PC-9 (cell line): ENCODE measurements around the gene ZNF724. TPM values are rescaled to one million over a fixed set of nuclear protein-coding genes. Genes with fewer than 3 reads are reported as not detected.
"Not testable (repeated sequence)": the region's sequence is repeated elsewhere in the genome, so short reads cannot be mapped to it uniquely, and the experiment has no call there.

Experiments used
- BruUV-seq: library from RNA; stranded (reverse); fragments of 400-500 nt; replicated peaks from 2 replicates; lab custom pipeline; 2021; lab: Mats Ljungman, UMichigan
- CTCF ChIA-PET: fragments of 300-600 bp; sonication (Branson Sonifier 250); formaldehyde crosslinking; loops from one replicate; lab custom pipeline; 2022; ENCODE audit warnings: antibody characterized with exemption; lab: Charles Lee
- POLR2A ChIA-PET: fragments of 300-600 bp; sonication (Branson Sonifier 250); formaldehyde crosslinking; loops from one replicate; lab custom pipeline; 2022; ENCODE audit warnings: antibody characterized with exemption; ENCODE audit not compliant: unreplicated experiment; lab: Charles Lee
- DNase-seq, 2 experiments: peaks; one replicate each; pipeline versions ENCODE4 v3.0.0 to v3.0.0-alpha.2; 2015 to 2022; ENCODE audit warnings: mixed read lengths in 1 of 2
- H2AFZ ChIP-seq: fragments of 200-600 bp; sonication (generic); 2 replicates; pipeline ENCODE4 v1.8.1; 2017; ENCODE audit warnings: antibody characterized with exemption
- H3F3A ChIP-seq: fragments of 200-600 bp; sonication (generic); 2 replicates; pipeline ENCODE4 v1.8.1; 2017; ENCODE audit warnings: antibody characterized with exemption, mild to moderate bottlenecking, low read depth; ENCODE audit not compliant: insufficient read depth
- H3K27ac ChIP-seq: fragments of 200-600 bp; sonication (generic); 2 replicates; pipeline ENCODE4 v1.6.1; 2016; ENCODE audit warnings: mixed run types
- H3K27me3 ChIP-seq: fragments of 200-600 bp; sonication (generic); 2 replicates; pipeline ENCODE4 v1.6.1; 2016; ENCODE audit warnings: low read depth, mixed run types; ENCODE audit not compliant: insufficient read depth
- H3K36me3 ChIP-seq: fragments of 200-600 bp; sonication (generic); 2 replicates; pipeline ENCODE4 v1.6.1; 2016; ENCODE audit warnings: low read depth, mixed run types
- H3K4me1 ChIP-seq: fragments of 200-600 bp; sonication (generic); replicated peaks from 2 replicates; pipeline ENCODE4 v1.6.1; 2016; ENCODE audit warnings: mixed run types; ENCODE audit not compliant: insufficient read depth
- H3K4me2 ChIP-seq: fragments of 200-600 bp; sonication (generic); 2 replicates; pipeline ENCODE4 v1.6.1; 2017; ENCODE audit warnings: mixed run types
- H3K4me3 ChIP-seq: fragments of 200-600 bp; sonication (generic); 2 replicates; pipeline ENCODE4 v1.6.1; 2016; ENCODE audit warnings: mixed run types
- H3K79me2 ChIP-seq: fragments of 200-600 bp; sonication (generic); 2 replicates; pipeline ENCODE4 v1.6.1; 2017; ENCODE audit warnings: low read depth, mixed run types
- H3K9me2 ChIP-seq: fragments of 200-600 bp; sonication (generic); 2 replicates; pipeline ENCODE4 v1.8.1; 2017; ENCODE audit warnings: mild to moderate bottlenecking; ENCODE audit not compliant: insufficient read depth
- H3K9me3 ChIP-seq: fragments of 200-600 bp; sonication (generic); 2 replicates; pipeline ENCODE4 v1.8.1; 2016; ENCODE audit warnings: low read depth; ENCODE audit not compliant: insufficient read depth
- H4K20me1 ChIP-seq: fragments of 200-600 bp; sonication (generic); 2 replicates; pipeline ENCODE4 v1.8.1; 2017; ENCODE audit not compliant: insufficient read depth
- EZH2 ChIP-seq: fragments of 200-600 bp; sonication (generic); IDR thresholded peaks from 2 replicates; pipeline ENCODE4 v1.8.0; 2017; ENCODE audit warnings: antibody characterized with exemption, low read depth
- intact Hi-C: fragments of 100-400 bp; cut with micrococcal nuclease; formaldehyde crosslinking; loops from one replicate; pipeline ENCODE4 v1.10.0; 2022; ENCODE audit not compliant: unreplicated experiment
- total RNA-seq: library from RNA; stranded (reverse); gene quantifications from 2 replicates; pipeline ENCODE4 v1.2.3, GENCODE V29; 2021
- TF ChIP-seq, protein P1 (sequence below): fragments of 200-600 bp; sonication (generic); conservative IDR thresholded peaks from 2 replicates; pipeline ENCODE4 v1.6.1; 2017; ENCODE audit warnings: mixed run types, antibody characterized with exemption, mild to moderate bottlenecking, moderate library complexity

The ZNF724 gene
- total RNA-seq, 1 experiment from 2014 or later, result 8.7 TPM

- Histone ChIP-seq H4K20me1 (no peaks in the 10 kb centered on the region), H3K9me3 (peaks cover 19% of the 10 kb centered on the region), H3K4me1 (no peaks in the 10 kb centered on the region), H3K36me3 (no peaks in the 10 kb centered on the region), H3K27ac (no peak overlapping the region), H3K4me3 (no peak overlapping the region), H3K9me2 (no peaks in the 10 kb centered on the region), H3F3A (no peaks in the 10 kb centered on the region), H3K79me2 (no peaks in the 10 kb centered on the region), H3K4me2 (no peak overlapping the region), H2AFZ (no peak overlapping the region), H3K27me3 (no peaks in the 10 kb centered on the region)
- ChIA-PET CTCF (no interaction called here), POLR2A (no interaction called here)
- no TSS peak for BruUV-seq
- intact Hi-C loops, result no loop called here
- no peak for DNase-seq
- TF ChIP-seq EZH2, result no peak
- TF ChIP-seq, protein P1, sequence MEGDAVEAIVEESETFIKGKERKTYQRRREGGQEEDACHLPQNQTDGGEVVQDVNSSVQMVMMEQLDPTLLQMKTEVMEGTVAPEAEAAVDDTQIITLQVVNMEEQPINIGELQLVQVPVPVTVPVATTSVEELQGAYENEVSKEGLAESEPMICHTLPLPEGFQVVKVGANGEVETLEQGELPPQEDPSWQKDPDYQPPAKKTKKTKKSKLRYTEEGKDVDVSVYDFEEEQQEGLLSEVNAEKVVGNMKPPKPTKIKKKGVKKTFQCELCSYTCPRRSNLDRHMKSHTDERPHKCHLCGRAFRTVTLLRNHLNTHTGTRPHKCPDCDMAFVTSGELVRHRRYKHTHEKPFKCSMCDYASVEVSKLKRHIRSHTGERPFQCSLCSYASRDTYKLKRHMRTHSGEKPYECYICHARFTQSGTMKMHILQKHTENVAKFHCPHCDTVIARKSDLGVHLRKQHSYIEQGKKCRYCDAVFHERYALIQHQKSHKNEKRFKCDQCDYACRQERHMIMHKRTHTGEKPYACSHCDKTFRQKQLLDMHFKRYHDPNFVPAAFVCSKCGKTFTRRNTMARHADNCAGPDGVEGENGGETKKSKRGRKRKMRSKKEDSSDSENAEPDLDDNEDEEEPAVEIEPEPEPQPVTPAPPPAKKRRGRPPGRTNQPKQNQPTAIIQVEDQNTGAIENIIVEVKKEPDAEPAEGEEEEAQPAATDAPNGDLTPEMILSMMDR, result no peak
Measured at GRCh38 chr19:23287620-23288019, 37.4 kb upstream of the ZNF724 start.

DNA sequence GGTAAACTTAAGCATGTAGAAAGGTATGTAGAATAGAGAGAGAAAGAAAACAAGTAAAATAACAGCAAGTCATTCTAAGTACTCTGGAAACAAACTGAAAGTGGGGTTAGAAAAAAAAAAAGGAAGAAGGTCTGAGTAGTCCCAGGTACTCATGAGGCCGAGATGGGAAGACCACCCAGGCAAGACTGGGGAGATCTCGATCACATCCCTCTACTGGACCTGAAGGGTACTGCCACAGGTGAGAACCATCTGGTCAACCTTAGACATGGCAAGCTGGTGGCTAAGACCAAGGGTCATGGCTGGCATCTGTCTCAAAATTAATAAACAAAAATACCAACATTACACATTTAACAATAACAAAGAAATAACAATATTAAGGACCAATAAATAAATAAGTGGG lies 36.3 kb upstream of the ZNF724 start:
- Histone ChIP-seq H3F3A (no peaks in the 10 kb centered on the region), H2AFZ (no peak overlapping the region), H3K79me2 (no peaks in the 10 kb centered on the region), H3K9me2 (no peaks in the 10 kb centered on the region), H3K4me3 (no peak overlapping the region), H3K9me3 (peaks cover 18% of the 10 kb centered on the region), H4K20me1 (no peaks in the 10 kb centered on the region), H3K4me1 (no peaks in the 10 kb centered on the region), H3K27ac (no peak overlapping the region), H3K4me2 (no peak overlapping the region), H3K27me3 (no peaks in the 10 kb centered on the region), H3K36me3 (no peaks in the 10 kb centered on the region)
- TF ChIP-seq, protein P1, result peak; percentile 61
- no peak for TF ChIP-seq EZH2
- intact Hi-C loops, result no loop called here
- no TSS peak for BruUV-seq
- ChIA-PET POLR2A (no interaction called here), CTCF (no interaction called here)
- no peak for DNase-seq

DNA sequence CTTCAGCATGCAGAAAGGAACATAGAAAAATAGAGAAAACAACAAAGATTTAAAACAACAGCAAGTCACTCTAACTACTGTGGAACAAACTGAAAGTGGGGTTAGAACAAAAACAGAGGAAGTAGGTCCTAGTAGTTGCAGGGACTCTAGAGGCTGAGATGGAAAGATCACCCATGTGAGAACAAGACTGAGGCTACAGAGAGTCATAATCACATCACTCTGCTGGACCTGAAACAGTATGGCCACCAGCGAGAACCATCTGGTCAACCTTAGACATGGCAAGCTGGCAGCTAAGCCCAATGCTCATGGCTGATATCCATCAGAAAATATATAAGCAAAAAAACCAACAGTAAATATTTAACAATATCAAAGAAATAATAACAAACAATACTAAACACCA lies 35.8 kb upstream of the ZNF724 start:
- Histone ChIP-seq H3K9me3 (peaks cover 15% of the 10 kb centered on the region), H3K4me3 (no peak overlapping the region), H3K79me2 (no peaks in the 10 kb centered on the region), H3K27me3 (no peaks in the 10 kb centered on the region), H3K36me3 (no peaks in the 10 kb centered on the region), H3K9me2 (no peaks in the 10 kb centered on the region), H3F3A (no peaks in the 10 kb centered on the region), H4K20me1 (no peaks in the 10 kb centered on the region), H3K27ac (no peak overlapping the region), H2AFZ (no peak overlapping the region), H3K4me1 (no peaks in the 10 kb centered on the region), H3K4me2 (no peak overlapping the region)
- no peak for DNase-seq
- no peak for TF ChIP-seq EZH2
- no TSS peak for BruUV-seq
- POLR2A ChIA-PET, result no interaction called here
- intact Hi-C loops, result no loop called here
- CTCF ChIA-PET, result no interaction called here

GRCh38 chr19:23285326-23285725 lies 35.1 kb upstream of the ZNF724 start:
- H3K4me3 ChIP-seq, H3K9me2 ChIP-seq, CTCF ChIA-PET, POLR2A ChIA-PET, H3K4me2 ChIP-seq, H4K20me1 ChIP-seq, H3K79me2 ChIP-seq, H3F3A ChIP-seq, BruUV-seq, H3K36me3 ChIP-seq, DNase-seq, intact Hi-C loops, H3K4me1 ChIP-seq, H2AFZ ChIP-seq, H3K27me3 ChIP-seq, H3K27ac ChIP-seq: not testable (repeated sequence)
- peaks cover 15% of the 10 kb centered on the region for H3K9me3 ChIP-seq
